ENCODE data around the gene GNA12.

GRCh38 chr7:2757904-2758672, 86.0 kb downstream of the GNA12 start:
- TF ChIP-seq, protein P1, sequence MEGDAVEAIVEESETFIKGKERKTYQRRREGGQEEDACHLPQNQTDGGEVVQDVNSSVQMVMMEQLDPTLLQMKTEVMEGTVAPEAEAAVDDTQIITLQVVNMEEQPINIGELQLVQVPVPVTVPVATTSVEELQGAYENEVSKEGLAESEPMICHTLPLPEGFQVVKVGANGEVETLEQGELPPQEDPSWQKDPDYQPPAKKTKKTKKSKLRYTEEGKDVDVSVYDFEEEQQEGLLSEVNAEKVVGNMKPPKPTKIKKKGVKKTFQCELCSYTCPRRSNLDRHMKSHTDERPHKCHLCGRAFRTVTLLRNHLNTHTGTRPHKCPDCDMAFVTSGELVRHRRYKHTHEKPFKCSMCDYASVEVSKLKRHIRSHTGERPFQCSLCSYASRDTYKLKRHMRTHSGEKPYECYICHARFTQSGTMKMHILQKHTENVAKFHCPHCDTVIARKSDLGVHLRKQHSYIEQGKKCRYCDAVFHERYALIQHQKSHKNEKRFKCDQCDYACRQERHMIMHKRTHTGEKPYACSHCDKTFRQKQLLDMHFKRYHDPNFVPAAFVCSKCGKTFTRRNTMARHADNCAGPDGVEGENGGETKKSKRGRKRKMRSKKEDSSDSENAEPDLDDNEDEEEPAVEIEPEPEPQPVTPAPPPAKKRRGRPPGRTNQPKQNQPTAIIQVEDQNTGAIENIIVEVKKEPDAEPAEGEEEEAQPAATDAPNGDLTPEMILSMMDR (IDR thresholded peaks at IDR 0.05; ENCODE audit: low read length): no peak
- TF ChIP-seq EZH2 (optimal IDR thresholded peaks at IDR 0.05; ENCODE audit: low read depth, low read length): no peak

All from MM.1S (cell line).